GM11168 (cell line): ENCODE measurements around the gene RANBP10.
"Not testable (repeated sequence)": the region's sequence is repeated elsewhere in the genome, so short reads cannot be mapped to it uniquely, and the experiment has no call there.

ENCODE experiments used
- in situ Hi-C: fragments of 300-500 bp; cut with MboI; formaldehyde crosslinking; loops from one replicate; pipeline ENCODE4 v1.12.0; 2022; ENCODE audit warnings: low sequenced_read_pairs; ENCODE audit not compliant: unreplicated experiment

RANBP10 gene

GRCh38 chr16:67806428-67807147 is at the start of gene RANBP10, which contains the start of gene TSNAXIP1:
Gene RANBP10 (minus strand): TSS chr16:67806560. CDS start chr16:67806536, 24 bp downstream.
Gene TSNAXIP1 (plus strand): TSS chr16:67806889. CDS start chr16:67807150, 261 bp downstream.
- in situ Hi-C loops: no loop called here

- in situ Hi-C loops: no loop called here
Measured at GRCh38 chr16:67855789-67856188, 49.4 kb upstream of the RANBP10 start.

GRCh38 chr16:67853670-67854069 is 47.3 kb upstream of the RANBP10 start:
- in situ Hi-C loops: no loop called here

GRCh38 chr16:67848118-67848517 is 41.8 kb upstream of the RANBP10 start:
- in situ Hi-C loops: no loop called here

GRCh38 chr16:67847064-67847861 is 40.9 kb upstream of the RANBP10 start, which contains the start of gene CENPT:
Gene CENPT (minus strand): TSS chr16:67847693. CDS start chr16:67833859, 13,834 bp downstream.
- in situ Hi-C loops: no loop called here

GRCh38 chr16:67846320-67847063 is 40.1 kb upstream of the RANBP10 start, which contains the start of gene NUTF2:
Gene NUTF2 (plus strand): TSS chr16:67846933. CDS start chr16:67865131, 18,198 bp downstream.
- in situ Hi-C loops: no loop called here

GRCh38 chr16:67846063-67846319 is 39.6 kb upstream of the RANBP10 start:
- in situ Hi-C loops: no loop called here

- in situ Hi-C loops: no loop called here
Measured at GRCh38 chr16:67845291-67846062, 39.1 kb upstream of the RANBP10 start.

GRCh38 chr16:67844497-67844896 is 38.1 kb upstream of the RANBP10 start:
- in situ Hi-C loops: no loop called here

GRCh38 chr16:67843343-67843765 is 37.0 kb upstream of the RANBP10 start:
- in situ Hi-C loops: no loop called here

- in situ Hi-C loops: no loop called here
Measured at GRCh38 chr16:67842509-67843342, 36.4 kb upstream of the RANBP10 start.

GRCh38 chr16:67841816-67842508 is 35.6 kb upstream of the RANBP10 start, which contains the start of gene THAP11:
Gene THAP11 (plus strand): TSS chr16:67842320. CDS start chr16:67842555, 235 bp downstream.
- in situ Hi-C loops: no loop called here

- in situ Hi-C loops: no loop called here
Measured at GRCh38 chr16:67841198-67841815, 34.9 kb upstream of the RANBP10 start.

GRCh38 chr16:67837811-67838210 is 31.5 kb upstream of the RANBP10 start:
- in situ Hi-C loops: no loop called here

- in situ Hi-C loops: not testable (repeated sequence)
Measured at GRCh38 chr16:67837190-67837589, 30.8 kb upstream of the RANBP10 start.

- in situ Hi-C loops: no loop called here
Measured at GRCh38 chr16:67834242-67834614, 27.9 kb upstream of the RANBP10 start.

- in situ Hi-C loops: no loop called here
Measured at GRCh38 chr16:67833415-67834241, 27.3 kb upstream of the RANBP10 start.
